Iris pigment epithelial cell (primary cell): ENCODE measurements around the gene CRTAC1.
"Not testable (repeated sequence)": the region's sequence is repeated elsewhere in the genome, so short reads cannot be mapped to it uniquely, and the experiment has no call there.

Experiments used
- DNase-seq: peaks from one replicate; pipeline ENCODE4 v3.0.0-alpha.2; 2011; ENCODE audit warnings: low read depth

CRTAC1 gene

DNA sequence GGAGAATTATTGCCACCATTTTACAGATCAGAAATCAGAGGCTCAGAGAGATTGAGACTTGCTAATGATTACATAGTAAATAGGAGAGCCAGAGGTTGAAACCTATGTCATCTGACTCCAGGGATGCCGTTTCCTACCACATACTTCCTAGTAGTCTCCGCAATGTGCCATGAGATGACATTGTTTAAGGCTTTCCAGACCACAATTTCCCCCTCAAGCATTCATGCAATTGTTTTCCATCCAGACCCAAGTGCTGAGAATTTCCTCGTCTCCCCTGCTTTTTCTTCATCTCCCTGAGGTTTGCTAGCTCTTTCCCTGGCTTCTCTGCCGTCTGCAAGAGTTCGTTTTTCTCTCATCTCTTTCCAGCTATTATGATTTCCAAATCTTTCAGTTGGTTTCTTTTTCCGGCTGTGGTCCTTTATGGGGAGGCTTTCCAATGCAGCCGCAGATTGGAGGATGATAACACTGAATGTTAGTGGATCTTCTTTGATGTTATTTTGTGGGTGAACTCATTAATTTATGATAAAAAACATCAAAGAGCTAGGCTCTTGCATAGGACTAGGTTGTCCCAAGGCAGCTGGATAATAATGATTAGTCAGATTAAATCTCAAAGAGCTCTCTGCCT lies 187.7 kb downstream of the CRTAC1 start:
- no peak for DNase-seq

GRCh38 chr10:97842114-97842513 lies 188.3 kb downstream of the CRTAC1 start:
- not testable (repeated sequence) for DNase-seq

- DNase-seq: not testable (repeated sequence)
Measured at GRCh38 chr10:97841166-97841565, 189.3 kb downstream of the CRTAC1 start.

DNA sequence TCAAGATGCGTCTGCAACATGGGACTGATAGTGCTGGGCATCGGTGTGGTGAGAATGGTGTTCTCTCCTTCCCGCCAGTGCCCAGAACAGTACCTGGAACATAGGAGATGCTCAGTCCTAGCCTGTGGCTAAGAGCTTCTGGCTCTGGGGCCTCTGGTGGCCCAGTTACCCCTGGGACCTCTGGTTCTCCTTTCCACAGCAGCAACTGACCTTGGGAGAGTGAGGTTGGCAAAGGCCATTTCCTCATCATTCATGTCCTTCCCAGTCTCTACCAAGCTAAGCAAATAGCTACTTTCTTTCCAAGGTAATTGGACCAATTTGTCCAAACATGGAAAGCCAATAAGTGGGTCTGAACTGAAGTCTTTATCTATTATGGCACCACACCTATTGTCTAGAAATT lies 192.3 kb downstream of the CRTAC1 start:
- DNase-seq: no peak

- no peak for DNase-seq
Measured at GRCh38 chr10:97836446-97836845, 194.0 kb downstream of the CRTAC1 start.

DNA sequence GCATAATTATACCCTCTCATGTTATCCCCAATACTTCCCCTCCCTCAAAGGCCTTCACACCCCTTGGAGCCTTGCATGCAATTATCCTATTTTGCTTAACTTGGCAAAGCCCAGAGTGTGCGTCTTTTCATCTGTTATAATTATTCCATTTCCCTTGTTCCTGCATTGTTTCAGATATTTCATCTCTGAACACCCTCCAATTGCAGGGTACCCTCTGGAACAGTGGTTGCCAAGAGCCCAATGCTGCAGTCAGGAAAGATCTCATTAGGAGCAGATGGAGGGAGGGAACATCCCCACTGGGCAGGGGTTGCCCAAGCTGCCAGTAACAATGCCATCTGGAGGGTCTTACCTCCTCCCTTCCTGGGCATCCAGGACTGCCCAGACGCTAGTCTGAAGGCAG lies 199.2 kb downstream of the CRTAC1 start:
- no peak for DNase-seq

GRCh38 chr10:97830064-97830463 lies 200.4 kb downstream of the CRTAC1 start:
- no peak for DNase-seq

- DNase-seq: no peak
Measured at GRCh38 chr10:97828721-97829120, 201.7 kb downstream of the CRTAC1 start.

GRCh38 chr10:97827702-97828291 lies 202.6 kb downstream of the CRTAC1 start:
- no peak for DNase-seq

- no peak for DNase-seq
Measured at GRCh38 chr10:97826892-97827291, 203.5 kb downstream of the CRTAC1 start.

DNA sequence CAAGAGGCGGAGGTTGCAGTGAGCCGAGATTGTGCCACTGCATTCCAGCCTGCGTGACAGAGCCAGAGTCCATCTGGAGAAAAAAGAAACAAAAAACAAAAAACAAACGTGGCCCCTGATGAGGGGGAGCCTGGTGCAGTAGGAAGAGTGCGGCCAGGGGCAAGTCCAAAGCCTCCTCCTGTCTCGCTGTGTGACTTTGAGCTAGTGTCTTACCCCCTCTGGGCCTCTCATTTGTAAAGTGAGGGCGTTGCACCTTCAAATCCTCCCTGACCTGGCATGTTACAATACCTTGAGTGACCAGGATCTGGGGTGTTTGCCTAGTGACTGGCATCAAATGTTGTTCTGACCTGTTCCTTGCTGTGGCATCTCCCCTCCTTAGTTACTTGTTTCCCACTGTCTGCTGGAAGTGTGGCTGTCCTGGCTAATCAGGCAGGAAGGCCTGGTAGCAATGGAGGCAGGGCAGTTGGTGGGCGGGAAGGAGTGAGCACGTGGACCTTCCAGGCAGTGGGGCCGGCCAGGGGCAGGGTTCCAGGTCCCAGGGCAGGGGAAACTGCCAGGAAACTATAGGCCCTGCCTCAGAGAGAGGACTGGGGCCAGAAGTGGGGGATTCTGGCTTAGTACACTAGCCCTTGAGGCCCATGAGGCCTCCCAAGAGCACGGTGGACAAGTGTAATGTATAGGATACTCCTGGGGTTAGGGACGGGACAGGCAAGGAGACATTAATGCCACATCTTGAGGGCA lies 205.2 kb downstream of the CRTAC1 start:
- no peak for DNase-seq

DNA sequence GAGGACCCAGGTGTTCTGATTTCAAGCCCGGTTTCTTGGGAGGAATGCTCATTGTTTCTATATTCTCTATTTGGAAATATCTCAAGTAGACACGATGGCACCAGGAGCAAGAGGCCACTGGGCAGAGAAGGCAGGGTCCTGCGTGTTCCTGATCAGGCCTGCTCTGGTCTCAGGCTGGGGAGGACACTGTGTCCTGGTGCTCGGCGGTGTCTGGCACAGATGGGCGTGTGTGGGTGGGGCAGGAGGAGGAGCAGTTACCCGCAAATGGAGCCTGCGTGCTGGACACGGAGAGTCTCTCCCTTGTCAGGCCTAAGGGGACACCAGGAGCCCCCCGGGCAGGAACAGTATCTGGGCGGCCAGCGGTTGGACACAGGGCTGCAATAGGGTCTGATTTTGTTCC lies 206.7 kb downstream of the CRTAC1 start:
- DNase-seq: no peak

DNA sequence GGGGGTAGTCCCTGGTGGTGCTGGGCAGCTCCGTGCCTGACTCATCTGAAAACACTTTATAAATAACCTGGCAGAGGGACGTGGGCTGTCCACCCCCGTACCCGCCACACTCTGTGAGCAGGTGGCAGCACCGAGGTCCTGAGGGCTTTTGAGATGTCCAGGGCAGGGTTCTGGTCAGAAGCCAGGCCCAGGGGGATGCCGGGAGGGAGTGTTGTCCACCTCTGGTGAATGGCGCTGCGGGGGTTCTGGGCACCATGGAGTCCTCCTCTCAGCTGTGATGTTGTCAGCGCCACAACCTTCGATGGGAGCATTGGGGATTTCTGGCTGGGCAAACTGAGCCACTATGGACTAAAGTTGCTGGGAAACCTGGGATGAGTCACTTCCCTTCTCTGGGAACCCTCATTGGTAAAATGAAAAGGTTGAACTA lies 208.1 kb downstream of the CRTAC1 start:
- DNase-seq: no peak

DNA sequence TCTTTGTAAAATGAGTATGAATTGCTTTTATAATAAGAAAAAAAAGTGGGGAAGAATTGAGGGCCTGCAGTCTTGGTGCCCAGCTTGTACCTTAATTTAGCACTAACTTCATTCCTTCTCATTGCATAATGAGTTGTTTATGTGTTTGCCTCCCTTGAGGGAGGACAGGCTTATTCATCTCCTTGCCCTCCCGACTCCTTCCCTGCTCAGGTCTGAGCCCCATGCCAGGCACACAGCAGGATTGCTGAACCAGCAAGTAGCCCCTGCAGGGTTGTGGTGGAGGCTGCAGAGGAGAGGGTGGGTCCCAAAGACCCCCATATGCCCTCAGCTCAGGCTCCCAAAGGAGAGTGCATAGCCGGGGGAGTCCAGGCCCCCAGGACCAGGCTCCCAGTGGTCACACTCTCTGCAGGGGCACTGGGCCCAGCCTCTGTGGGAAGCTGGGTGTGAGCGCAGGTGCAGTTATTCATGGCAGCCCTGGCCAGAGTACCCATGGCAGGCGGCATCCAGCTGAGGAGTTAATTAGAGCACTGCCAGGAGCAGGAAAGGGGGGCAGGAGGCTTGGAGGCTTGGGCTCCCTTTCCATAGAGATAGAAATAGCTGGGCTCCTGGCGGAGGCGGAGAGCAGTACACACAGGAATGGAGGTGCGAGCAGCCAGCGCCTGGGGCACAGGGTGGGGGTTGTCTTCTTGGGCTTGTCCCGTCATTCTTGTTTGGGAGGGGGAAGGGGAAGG lies 208.9 kb downstream of the CRTAC1 start:
- no peak for DNase-seq

DNA sequence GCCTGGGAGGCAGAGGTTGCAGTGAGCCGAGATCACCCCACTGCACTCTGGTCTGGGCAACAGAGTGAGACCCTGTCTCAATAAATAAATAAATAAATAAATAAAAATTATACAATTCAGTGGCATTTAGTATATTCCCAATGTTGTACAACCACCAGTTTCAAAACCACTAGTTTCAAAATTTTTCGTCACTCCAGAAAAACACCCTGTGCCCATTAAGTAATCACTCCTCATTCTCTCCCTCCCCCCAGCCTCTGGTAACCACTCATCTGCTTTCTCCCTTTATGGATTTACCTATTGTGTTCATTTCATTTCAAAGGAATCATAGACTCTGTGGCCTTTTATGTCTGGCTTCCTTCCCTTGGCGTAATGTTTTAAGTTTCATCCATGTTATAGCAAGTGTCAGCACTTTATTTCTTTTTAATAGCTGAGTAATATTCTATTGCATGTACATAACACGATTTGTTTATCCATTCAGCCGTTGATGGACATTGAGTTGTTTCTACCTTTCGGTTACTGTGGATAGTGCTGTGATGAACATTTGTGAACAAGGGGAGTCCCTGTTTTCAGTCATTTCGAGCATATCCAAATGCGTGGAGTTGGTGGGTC lies 210.2 kb downstream of the CRTAC1 start:
- DNase-seq: no peak

- DNase-seq: no peak
Measured at GRCh38 chr10:97818572-97818971, 211.8 kb downstream of the CRTAC1 start.

- DNase-seq: no peak
Measured at GRCh38 chr10:97816609-97817008, 213.8 kb downstream of the CRTAC1 start.
